Measurements from ENCODE around the gene CTDSPL. TPM values are rescaled to one million over a fixed set of nuclear protein-coding genes. Genes with fewer than 3 reads are reported as not detected.

CTDSPL gene
- total and polyA plus RNA-seq, 2 of the 8 experiments (the other 6 are each of a cell fraction or from before 2014, with no cell fraction given), result 20.3 to 42.2 TPM

- Histone ChIP-seq H3K56ac (replicated peaks; ENCODE audit: insufficient read length, low read depth, low read length) (no peak overlapping the region), H3K4ac (replicated peaks; ENCODE audit: insufficient read length, low read depth, low read length) (no peak overlapping the region), H3K79me1 (ENCODE audit: low read depth, low read length) (no peaks in the 10 kb centered on the region; the same call in 1 of the 2 replicates), H3K9ac (replicated peaks in 1 of 4; ENCODE audit: extremely low read depth in 1 of 4, low read depth in 3 of 4, low read length in 3 of 4) (no peak overlapping the region), H3K14ac (ENCODE audit: insufficient read length) (no peak overlapping the region), H2BK12ac (ENCODE audit: low read depth, low read length) (no peak overlapping the region), H3K36me3 (ENCODE audit: control insufficient read depth in 2 of 4, insufficient read depth in 4 of 4, low read length in 3 of 4) (peaks cover 0 to 7% (median 2%) of the 10 kb centered on the region in 4 experiments; a peak in 2 of 8 replicates), H2BK120ac (replicated peaks; ENCODE audit: low read depth, low read length) (no peak overlapping the region), H4K8ac (ENCODE audit: extremely low read depth, insufficient read depth, low read length) (no peak overlapping the region), H3K4me2 (ENCODE audit: insufficient read depth in 1 of 2, low read depth in 2 of 2, low read length in 2 of 2) (no peak overlapping the region), H2AFZ (ENCODE audit: low read length) (no peak overlapping the region), H4K91ac (replicated peaks; ENCODE audit: insufficient read length, low read length) (no peak overlapping the region), H4K20me1 (replicated peaks in 1 of 2; ENCODE audit: control insufficient read depth in 1 of 2, insufficient read depth in 2 of 2, low read length in 2 of 2) (peaks cover 6 to 9% of the 10 kb centered on the region in 2 experiments), H3K79me2 (ENCODE audit: control insufficient read depth in 1 of 2, insufficient read depth in 2 of 2, low read length in 2 of 2) (no peaks in the 10 kb centered on the region), H3K4me1 (replicated peaks in 1 of 4; ENCODE audit: control insufficient read depth in 3 of 4, insufficient read depth in 4 of 4, low read length in 3 of 4) (peaks cover 0 to 4% (median 2%) of the 10 kb centered on the region in 4 experiments; a peak in 2 of 7 replicates), H2BK5ac (ENCODE audit: low read depth, low read length) (no peak overlapping the region), H4K5ac (ENCODE audit: insufficient read length, low read depth, low read length) (no peak overlapping the region), H3K23me2 (ENCODE audit: low read depth, low read length) (peaks cover 6% of the 10 kb centered on the region; the same call in 1 of the 2 replicates), H3K23ac (ENCODE audit: insufficient read length) (no peak overlapping the region), H3K27ac (ENCODE audit: low read depth, low read length) (no peak overlapping the region), H2AK5ac (ENCODE audit: low read depth, low read length) (no peak overlapping the region), H3K9me3 (ENCODE audit: insufficient read depth in 2 of 2, low read depth in 1 of 2, low read length in 1 of 2) (no peaks in the 10 kb centered on the region), H3K27me3 (replicated peaks in 1 of 4; ENCODE audit: control insufficient read depth in 3 of 4, extremely low read depth in 1 of 4, insufficient read depth in 3 of 4, low read length in 3 of 4) (peaks cover 0 to 4% (median 0%) of the 10 kb centered on the region in 4 experiments; a peak in 1 of 7 replicates), H2BK20ac (ENCODE audit: low read length) (no peak overlapping the region), H2BK15ac (ENCODE audit: low read length) (no peak overlapping the region), H3K4me3 (ENCODE audit: extremely low read depth in 1 of 4, insufficient read depth in 2 of 4, low read depth in 3 of 4, low read length in 4 of 4) (no peak overlapping the region), H3K18ac (ENCODE audit: extremely low read depth, low read length) (no peak overlapping the region)
- DNase-seq (ENCODE audit: low read depth in 1 of 2, low spot score in 2 of 2), result no peak
- ChIA-PET CTCF (ENCODE audit: partially characterized antibody) (interaction anchor here (0.6 to 4.3 kb wide), 7 partner anchors 8 to 90 kb away, joined by 3 to 54 read pairs (median 6); no protein-coding TSS in a partner anchor), POLR2A (ENCODE audit: partially characterized antibody) (interaction anchor here (0.9 kb wide), 1 partner anchor 117 kb away, joined by 3 read pairs; the partner anchor contains the start of gene ACAA1)
- TF ChIP-seq EGR1 (IDR thresholded peaks at IDR 0.05; ENCODE audit: borderline replicate concordance, low read depth, low read length) (no peak), RAD21 (IDR thresholded peaks at IDR 0.05 in 1 of 2, conservative IDR thresholded peaks at IDR 0.05 in 1 of 2; ENCODE audit: low read depth in 2 of 2, low read length in 2 of 2) (no peak), CEBPB (IDR thresholded peaks at IDR 0.05; ENCODE audit: low read depth, low read length) (no peak), EP300 (IDR thresholded peaks at IDR 0.05; ENCODE audit: borderline replicate concordance in 1 of 2, low read depth in 2 of 2, low read length in 2 of 2) (no peak), RBBP5 (IDR thresholded peaks at IDR 0.05; ENCODE audit: borderline replicate concordance, low read depth, low read length) (no peak), CBX8 (IDR thresholded peaks at IDR 0.05; ENCODE audit: borderline replicate concordance, low read depth, low read length) (no peak)
- WGBS, 2 experiments (ENCODE audit: extremely low coverage in 1 of 2, insufficient coverage in 1 of 2, insufficient read length in 1 of 2, insufficient replicate concordance in 2 of 2, low coverage in 1 of 2, low lambda C conversion rate in 2 of 2, missing lambda C conversion rate in 1 of 2), result 85% methylated on average over 10 of the region's 10 CpGs; no CpG with 5 or more reads in 1 of the 2 experiments
- no peak for FAIRE-seq
Measured at GRCh38 chr3:38019658-38020341, 158.1 kb downstream of the CTDSPL start.
